LNCAP (cell line): ENCODE data around the gene RNF130.

Experiments
- CTCF ChIP-seq: fragments of 450-650 bp; IDR thresholded peaks from 2 replicates; pipeline ENCODE4 v1.5.1; 2017; ENCODE audit warnings: mild to moderate bottlenecking

Gene RNF130

GRCh38 chr5:180070756-180071530 lies 616 bp downstream of the RNF130 start:
- TF ChIP-seq CTCF: no peak

GRCh38 chr5:180069589-180070247 lies 1.8 kb downstream of the RNF130 start:
- TF ChIP-seq CTCF: no peak

- no peak for TF ChIP-seq CTCF
Observed at GRCh38 chr5:180068519-180069090, 3.0 kb downstream of the RNF130 start.

GRCh38 chr5:180067986-180068385 lies 3.6 kb downstream of the RNF130 start:
- no peak for TF ChIP-seq CTCF

- TF ChIP-seq CTCF: no peak
Observed at GRCh38 chr5:180060192-180060591, 11.4 kb downstream of the RNF130 start.

GRCh38 chr5:180059326-180059725 lies 12.2 kb downstream of the RNF130 start:
- no peak for TF ChIP-seq CTCF

GRCh38 chr5:180056153-180056552 lies 15.4 kb downstream of the RNF130 start:
- TF ChIP-seq CTCF: no peak
